ENCODE measurements around the gene DST. TPM values are rescaled to one million over a fixed set of nuclear protein-coding genes. Genes with fewer than 3 reads are reported as not detected.

Gene DST
- total RNA-seq, 2 experiments from 2014 or later: 1.3 to 1.7 TPM

GRCh38 chr6:56659721-56660380, 17.2 kb upstream of the DST start:
- ChIA-PET CTCF (no interaction called here), POLR2A (interaction anchor here (0.7 kb wide), 1 partner anchor 117 kb away, joined by 4 read pairs; no protein-coding TSS in a partner anchor)
- Mint-ChIP-seq H3K4me3 (no peak overlapping the region), H3K9me3 (no peaks in the 10 kb centered on the region), H3K27me3 (peaks cover 4% of the 10 kb centered on the region), H3K4me1 (ENCODE audit: low read depth) (no peaks in the 10 kb centered on the region), H3K27ac (no peak overlapping the region), H3K36me3 (ENCODE audit: low read depth) (no peaks in the 10 kb centered on the region)
- TF ChIP-seq, protein P1, sequence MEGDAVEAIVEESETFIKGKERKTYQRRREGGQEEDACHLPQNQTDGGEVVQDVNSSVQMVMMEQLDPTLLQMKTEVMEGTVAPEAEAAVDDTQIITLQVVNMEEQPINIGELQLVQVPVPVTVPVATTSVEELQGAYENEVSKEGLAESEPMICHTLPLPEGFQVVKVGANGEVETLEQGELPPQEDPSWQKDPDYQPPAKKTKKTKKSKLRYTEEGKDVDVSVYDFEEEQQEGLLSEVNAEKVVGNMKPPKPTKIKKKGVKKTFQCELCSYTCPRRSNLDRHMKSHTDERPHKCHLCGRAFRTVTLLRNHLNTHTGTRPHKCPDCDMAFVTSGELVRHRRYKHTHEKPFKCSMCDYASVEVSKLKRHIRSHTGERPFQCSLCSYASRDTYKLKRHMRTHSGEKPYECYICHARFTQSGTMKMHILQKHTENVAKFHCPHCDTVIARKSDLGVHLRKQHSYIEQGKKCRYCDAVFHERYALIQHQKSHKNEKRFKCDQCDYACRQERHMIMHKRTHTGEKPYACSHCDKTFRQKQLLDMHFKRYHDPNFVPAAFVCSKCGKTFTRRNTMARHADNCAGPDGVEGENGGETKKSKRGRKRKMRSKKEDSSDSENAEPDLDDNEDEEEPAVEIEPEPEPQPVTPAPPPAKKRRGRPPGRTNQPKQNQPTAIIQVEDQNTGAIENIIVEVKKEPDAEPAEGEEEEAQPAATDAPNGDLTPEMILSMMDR (IDR thresholded peaks at IDR 0.05): no peak
- intact Hi-C loops (cut with micrococcal nuclease): no loop called here
- ATAC-seq (no peak), DNase-seq (no peak)

DNA sequence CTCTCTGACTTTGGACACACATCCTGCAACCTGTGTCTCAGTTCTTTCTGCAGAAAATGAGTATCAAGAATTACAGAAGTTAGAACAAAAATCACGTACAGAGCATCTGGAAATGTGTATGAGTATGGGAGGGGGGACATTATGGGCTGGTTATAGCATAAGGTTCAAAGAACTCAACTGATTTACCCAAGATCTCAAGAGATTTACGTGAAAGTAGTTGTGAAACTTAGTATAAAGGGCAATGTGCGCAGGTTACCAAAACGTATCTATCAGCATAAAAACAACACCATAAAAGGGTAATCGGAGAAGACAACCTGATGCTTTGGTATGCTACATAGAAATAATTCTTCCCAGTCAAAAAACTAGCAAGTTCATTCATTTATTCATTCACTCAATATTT, 15.6 kb upstream of the DST start:
- TF ChIP-seq, protein P1 (IDR thresholded peaks at IDR 0.05): no peak
- intact Hi-C loops (cut with micrococcal nuclease): no loop called here
- POLR2A ChIA-PET: no interaction called here
- ATAC-seq (no peak), DNase-seq (no peak)
- CTCF ChIA-PET: no interaction called here
- Mint-ChIP-seq H3K27me3 (no peaks in the 10 kb centered on the region), H3K4me1 (ENCODE audit: low read depth) (no peaks in the 10 kb centered on the region), H3K4me3 (no peak overlapping the region), H3K36me3 (ENCODE audit: low read depth) (no peaks in the 10 kb centered on the region), H3K27ac (no peak overlapping the region), H3K9me3 (no peaks in the 10 kb centered on the region)

GRCh38 chr6:56657354-56657753, 14.7 kb upstream of the DST start:
- POLR2A ChIA-PET: no interaction called here
- H3K4me1 Mint-ChIP-seq (ENCODE audit: low read depth): no peaks in the 10 kb centered on the region

DNA sequence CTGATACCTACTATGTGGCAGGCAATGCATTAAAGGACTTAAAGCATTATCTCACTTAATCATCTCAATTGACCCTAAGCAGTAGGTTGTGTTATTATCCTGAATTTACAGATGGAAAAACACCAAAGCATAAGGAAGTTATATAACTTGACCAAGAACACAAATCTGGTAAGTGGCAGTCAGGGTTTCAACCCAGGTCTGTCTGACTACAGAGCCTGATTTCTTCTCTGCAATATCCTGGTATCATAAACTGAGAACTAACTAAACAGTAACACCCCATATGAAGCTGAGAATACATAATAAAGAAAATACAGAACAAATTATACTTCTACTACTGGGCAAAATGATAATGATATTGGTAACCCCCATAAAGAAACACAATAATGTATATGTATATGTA, 13.8 kb upstream of the DST start:
- H3K27me3 Mint-ChIP-seq: no peaks in the 10 kb centered on the region
- ATAC-seq: no peak
- ChIA-PET POLR2A (no interaction called here), CTCF (interaction anchor here (1.0 kb wide), 1 partner anchor 14 kb away, joined by 3 read pairs; the partner anchor contains the start of gene DST)
- H3K36me3 Mint-ChIP-seq (ENCODE audit: low read depth): no peaks in the 10 kb centered on the region
- H3K4me1 Mint-ChIP-seq (ENCODE audit: low read depth): no peaks in the 10 kb centered on the region
- TF ChIP-seq, protein P1 (IDR thresholded peaks at IDR 0.05): no peak
- H3K4me3 Mint-ChIP-seq: no peak overlapping the region
- H3K27ac Mint-ChIP-seq: no peak overlapping the region
- H3K9me3 Mint-ChIP-seq: no peaks in the 10 kb centered on the region
- intact Hi-C loops (cut with micrococcal nuclease): no loop called here
- no peak for DNase-seq

More at GRCh38 chr6:56657354-56657753, 14.7 kb upstream of the DST start:
- Mint-ChIP-seq H3K36me3 (ENCODE audit: low read depth) (no peaks in the 10 kb centered on the region), H3K27me3 (no peaks in the 10 kb centered on the region), H3K4me3 (no peak overlapping the region), H3K9me3 (no peaks in the 10 kb centered on the region), H3K27ac (no peak overlapping the region)
- CTCF ChIA-PET: no interaction called here
- no peak for DNase-seq
- intact Hi-C loops (cut with micrococcal nuclease): no loop called here
- ATAC-seq: no peak
- TF ChIP-seq, protein P1 (IDR thresholded peaks at IDR 0.05): no peak

DNA sequence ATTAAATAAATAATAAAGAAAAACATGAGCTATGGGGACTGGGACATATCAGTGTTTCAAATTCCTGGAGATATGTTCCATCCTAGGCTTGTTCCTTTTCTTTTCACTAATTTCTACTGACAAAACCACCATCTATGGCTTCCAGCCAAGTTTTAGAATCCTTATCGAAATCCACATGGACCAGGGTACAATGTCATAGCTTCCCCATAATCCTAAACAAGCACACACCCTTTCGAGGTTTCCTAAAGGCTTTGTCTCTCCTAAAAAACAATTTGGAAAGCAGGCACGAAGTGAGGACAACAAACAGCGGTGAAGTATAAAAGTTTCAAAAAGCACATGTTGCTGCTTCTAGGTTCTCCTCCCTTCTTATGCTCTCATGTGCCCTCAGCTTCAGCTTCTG, 13.3 kb upstream of the DST start:
- intact Hi-C loops (cut with micrococcal nuclease): no loop called here
- DNase-seq (no peak), ATAC-seq (no peak)
- POLR2A ChIA-PET: no interaction called here
- Mint-ChIP-seq H3K36me3 (ENCODE audit: low read depth) (no peaks in the 10 kb centered on the region), H3K27me3 (no peaks in the 10 kb centered on the region), H3K27ac (no peak overlapping the region), H3K4me1 (ENCODE audit: low read depth) (no peaks in the 10 kb centered on the region), H3K4me3 (no peak overlapping the region), H3K9me3 (no peaks in the 10 kb centered on the region)
- TF ChIP-seq, protein P1 (IDR thresholded peaks at IDR 0.05): no peak
- CTCF ChIA-PET: interaction anchor here (0.8 to 1.0 kb wide), 2 partner anchors 13 to 17 kb away, joined by 3 read pairs; partner anchors contain the start of gene DST
